Suprapubic skin (tissue), 4 donors: Measurements from ENCODE around the gene MRAS. TPM values are rescaled to one million over a fixed set of nuclear protein-coding genes. Genes with fewer than 3 reads are reported as not detected.

Experiments
- DNase-seq, 2 donors: peaks; one replicate each; pipeline ENCODE4 v3.0.0-alpha.2; 2019; ENCODE audit warnings: low spot score in 2 of 2
- H3K27ac ChIP-seq: fragments of 200-600 bp; sonication (generic); one replicate; pipeline ENCODE4 v1.5.1; 2019
- H3K27me3 ChIP-seq: fragments of 200-600 bp; sonication (generic); one replicate; pipeline ENCODE4 v1.5.1; 2019
- H3K36me3 ChIP-seq: fragments of 200-600 bp; sonication (generic); one replicate; pipeline ENCODE4 v1.5.1; 2019
- H3K4me1 ChIP-seq: fragments of 200-600 bp; sonication (generic); one replicate; pipeline ENCODE4 v1.5.1; 2019
- H3K4me3 ChIP-seq: fragments of 200-600 bp; sonication (generic); one replicate; pipeline ENCODE4 v1.5.1; 2019; ENCODE audit warnings: mild to moderate bottlenecking
- H3K9me3 ChIP-seq: fragments of 200-600 bp; sonication (generic); one replicate; pipeline ENCODE4 v1.5.1; 2019
- EP300 ChIP-seq: sonication (generic); formaldehyde crosslinking; IDR thresholded peaks from one replicate; pipeline ENCODE4 v1.6.1; 2017; ENCODE audit warnings: antibody characterized with exemption
- POLR2A ChIP-seq, 2 donors: fragments of 450-650 bp; IDR thresholded peaks; one replicate each; pipeline ENCODE4 v1.6.1; 2017; ENCODE audit warnings: antibody characterized with exemption in 2 of 2, mild to moderate bottlenecking in 2 of 2, moderate library complexity in 2 of 2
- POLR2AphosphoS5 ChIP-seq, 3 donors: sonication (generic); formaldehyde crosslinking; IDR thresholded peaks; one replicate each; pipeline ENCODE4 v1.6.1; 2017; ENCODE audit warnings: antibody characterized with exemption in 3 of 3
- WGBS: methylation state at CpG from one replicate; pipeline ENCODE4 v1.1.5; 2018; 5-methylcytosine and 5-hydroxymethylcytosine counted together
- total RNA-seq, 4 donors: library from RNA; depleted of rRNA; stranded (reverse); fragments of >200 nt; gene quantifications; one replicate each; pipeline ENCODE4 v1.1.0, GENCODE V29; 2016
- TF ChIP-seq, protein P1 (sequence below), 2 donors: fragments of 200-600 bp in 1 of 2; fragments of 450-650 bp in 1 of 2; sonication (generic) in 1 of 2; IDR thresholded peaks; one replicate each; pipeline ENCODE4 v1.5.1; 2016 to 2019; ENCODE audit warnings: antibody characterized with exemption in 2 of 2, mild to moderate bottlenecking in 1 of 2, moderate library complexity in 1 of 2

The MRAS gene
- 10 to 100 TPM; 10.1 to 39.8 (median 20.1) TPM for total RNA-seq

DNA sequence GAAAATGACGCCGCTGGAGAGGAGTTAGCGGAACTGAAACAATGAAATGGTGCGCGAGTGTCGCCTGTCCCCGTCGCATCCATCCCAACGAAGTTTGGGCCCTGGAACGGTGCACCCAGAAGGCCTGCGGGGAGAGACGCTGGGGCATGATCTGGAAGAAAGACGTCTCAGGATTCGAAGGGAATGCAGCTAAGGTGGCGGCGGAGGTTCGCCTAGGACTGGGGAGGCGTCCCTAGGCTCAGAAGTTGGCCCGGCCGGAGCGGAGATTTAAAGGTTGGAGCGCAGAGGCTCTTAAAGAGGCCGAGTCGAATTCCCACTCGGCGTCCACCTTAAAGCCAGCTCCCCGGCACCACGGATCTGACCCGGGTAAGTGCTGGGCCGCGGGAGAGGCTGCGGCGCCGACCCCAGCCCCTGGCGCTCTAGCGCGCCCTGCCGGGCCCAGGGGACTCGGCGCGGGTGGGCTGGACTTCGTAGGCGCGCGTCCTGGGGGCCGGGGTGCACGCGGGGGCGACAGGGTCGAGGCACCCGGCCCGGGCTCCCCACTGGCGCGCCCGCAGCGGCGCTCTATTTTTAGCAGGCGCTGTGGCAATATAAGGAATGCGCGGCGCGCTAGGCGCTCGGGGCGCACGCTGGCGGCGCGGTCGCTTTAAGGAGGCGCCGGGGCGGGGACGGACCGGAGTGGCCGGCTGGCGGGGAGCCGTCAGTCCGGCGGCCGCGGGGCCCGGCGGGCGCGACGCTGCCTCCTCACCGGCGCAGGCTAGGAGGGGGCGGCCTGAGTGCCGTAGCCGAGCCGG is at the start of gene MRAS:
MRAS (plus strand) TSS at position 620 of the 794 bp plus-strand sequence. CDS start 24,305 bp downstream, outside the sequence.
- Histone ChIP-seq H3K27ac (peak within 1 kb of the TSS; percentile 93), H3K4me1 (peaks cover 34% of the 10 kb centered on the region), H3K9me3 (no peaks in the 10 kb centered on the region), H3K27me3 (no peaks in the 10 kb centered on the region), H3K36me3 (no peaks in the 10 kb centered on the region), H3K4me3 (peak within 1 kb of the TSS; percentile 73)
- under 1% methylated on average over 32 of the region's 93 CpGs for WGBS
- peak; percentile 80 to 86 for DNase-seq
- TF ChIP-seq, protein P1, sequence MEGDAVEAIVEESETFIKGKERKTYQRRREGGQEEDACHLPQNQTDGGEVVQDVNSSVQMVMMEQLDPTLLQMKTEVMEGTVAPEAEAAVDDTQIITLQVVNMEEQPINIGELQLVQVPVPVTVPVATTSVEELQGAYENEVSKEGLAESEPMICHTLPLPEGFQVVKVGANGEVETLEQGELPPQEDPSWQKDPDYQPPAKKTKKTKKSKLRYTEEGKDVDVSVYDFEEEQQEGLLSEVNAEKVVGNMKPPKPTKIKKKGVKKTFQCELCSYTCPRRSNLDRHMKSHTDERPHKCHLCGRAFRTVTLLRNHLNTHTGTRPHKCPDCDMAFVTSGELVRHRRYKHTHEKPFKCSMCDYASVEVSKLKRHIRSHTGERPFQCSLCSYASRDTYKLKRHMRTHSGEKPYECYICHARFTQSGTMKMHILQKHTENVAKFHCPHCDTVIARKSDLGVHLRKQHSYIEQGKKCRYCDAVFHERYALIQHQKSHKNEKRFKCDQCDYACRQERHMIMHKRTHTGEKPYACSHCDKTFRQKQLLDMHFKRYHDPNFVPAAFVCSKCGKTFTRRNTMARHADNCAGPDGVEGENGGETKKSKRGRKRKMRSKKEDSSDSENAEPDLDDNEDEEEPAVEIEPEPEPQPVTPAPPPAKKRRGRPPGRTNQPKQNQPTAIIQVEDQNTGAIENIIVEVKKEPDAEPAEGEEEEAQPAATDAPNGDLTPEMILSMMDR (IDR thresholded peaks at IDR 0.05) = peak in 1 of 2 donors; percentile 47
- TF ChIP-seq POLR2A (IDR thresholded peaks at IDR 0.05) = no peak
- no peak for TF ChIP-seq POLR2AphosphoS5 (IDR thresholded peaks at IDR 0.05)
- no peak for TF ChIP-seq EP300

DNA sequence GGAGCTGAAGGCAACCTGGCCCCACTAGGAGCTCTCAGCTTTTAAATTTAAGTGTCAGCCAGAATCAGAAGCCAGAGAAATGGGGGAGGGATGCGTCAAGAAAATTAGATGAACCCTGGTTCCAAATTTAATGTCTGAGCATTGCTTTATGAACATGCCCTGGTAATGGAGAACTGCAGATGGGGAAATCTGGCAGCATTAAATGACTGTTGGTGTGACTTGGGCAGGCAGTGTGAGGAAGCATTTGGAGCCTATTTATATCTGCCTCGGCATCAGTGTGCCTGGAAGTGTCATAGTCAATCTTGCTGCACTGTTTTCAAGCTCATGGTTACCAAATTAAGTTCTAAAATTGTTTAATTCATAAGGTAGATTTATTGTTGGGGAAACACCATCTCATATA is 47.7 kb upstream of the MRAS start:
- Histone ChIP-seq H3K4me1 (no peaks in the 10 kb centered on the region), H3K4me3 (no peak overlapping the region), H3K27me3 (no peaks in the 10 kb centered on the region), H3K9me3 (no peaks in the 10 kb centered on the region), H3K36me3 (peaks cover 22% of the 10 kb centered on the region), H3K27ac (no peak overlapping the region)
- WGBS = 57% methylated on average over 2 of the region's 2 CpGs
- DNase-seq = no peak
- TF ChIP-seq EP300 (no peak), POLR2AphosphoS5 (IDR thresholded peaks at IDR 0.05) (no peak), POLR2A (IDR thresholded peaks at IDR 0.05) (no peak)
- TF ChIP-seq, protein P1 (IDR thresholded peaks at IDR 0.05) = no peak

GRCh38 chr3:138303474-138303873 is 44.9 kb upstream of the MRAS start:
- WGBS = 80% methylated on average over 6 of the region's 6 CpGs
- H3K27ac ChIP-seq = no peak overlapping the region
- H3K36me3 ChIP-seq = peaks cover 3% of the 10 kb centered on the region
- TF ChIP-seq POLR2A (IDR thresholded peaks at IDR 0.05) = no peak
- no peak for TF ChIP-seq EP300
- TF ChIP-seq, protein P1 (IDR thresholded peaks at IDR 0.05) = no peak
- no peak for DNase-seq
- H3K4me1 ChIP-seq = no peaks in the 10 kb centered on the region
- no peaks in the 10 kb centered on the region for H3K9me3 ChIP-seq
- H3K4me3 ChIP-seq = no peak overlapping the region
- H3K27me3 ChIP-seq = no peaks in the 10 kb centered on the region

- H3K27me3 ChIP-seq = no peaks in the 10 kb centered on the region
- H3K27ac ChIP-seq = no peak overlapping the region
- H3K9me3 ChIP-seq = no peaks in the 10 kb centered on the region
- H3K4me3 ChIP-seq = no peak overlapping the region
- DNase-seq = no peak
- WGBS = 84% methylated on average over 5 of the region's 5 CpGs
- no peak for TF ChIP-seq POLR2AphosphoS5 (IDR thresholded peaks at IDR 0.05)
- TF ChIP-seq EP300 = no peak
- TF ChIP-seq POLR2A (IDR thresholded peaks at IDR 0.05) = no peak
- TF ChIP-seq, protein P1 (IDR thresholded peaks at IDR 0.05) = no peak
- no peaks in the 10 kb centered on the region for H3K36me3 ChIP-seq
- no peaks in the 10 kb centered on the region for H3K4me1 ChIP-seq
Observed at GRCh38 chr3:138307899-138308298, 40.5 kb upstream of the MRAS start.

- no peak for DNase-seq
- no peaks in the 10 kb centered on the region for H3K4me1 ChIP-seq
- no peaks in the 10 kb centered on the region for H3K36me3 ChIP-seq
- no peak overlapping the region for H3K4me3 ChIP-seq
- H3K27me3 ChIP-seq = no peaks in the 10 kb centered on the region
- TF ChIP-seq, protein P1 (IDR thresholded peaks at IDR 0.05) = no peak
- TF ChIP-seq POLR2AphosphoS5 (IDR thresholded peaks at IDR 0.05) = no peak
- TF ChIP-seq EP300 = no peak
- no peak for TF ChIP-seq POLR2A (IDR thresholded peaks at IDR 0.05)
- H3K9me3 ChIP-seq = no peaks in the 10 kb centered on the region
- H3K27ac ChIP-seq = no peak overlapping the region
Observed at GRCh38 chr3:138308783-138309182, 39.6 kb upstream of the MRAS start.
